ENCODE measurements around the gene NME5. TPM values are rescaled to one million over a fixed set of nuclear protein-coding genes. Genes with fewer than 3 reads are reported as not detected.
"Not testable (repeated sequence)": the region's sequence is repeated elsewhere in the genome, so short reads cannot be mapped to it uniquely, and the experiment has no call there.

The NME5 gene, protein sequence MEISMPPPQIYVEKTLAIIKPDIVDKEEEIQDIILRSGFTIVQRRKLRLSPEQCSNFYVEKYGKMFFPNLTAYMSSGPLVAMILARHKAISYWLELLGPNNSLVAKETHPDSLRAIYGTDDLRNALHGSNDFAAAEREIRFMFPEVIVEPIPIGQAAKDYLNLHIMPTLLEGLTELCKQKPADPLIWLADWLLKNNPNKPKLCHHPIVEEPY
- polyA plus RNA-seq (ENCODE audit: insufficient read length): 31.8 TPM
- long read RNA-seq, donor 1, partial matches to known transcripts: 0 of 2 reads
- long read RNA-seq, donor 1, other reads (novel, unspliced or antisense): 0 of 2 reads
- long read RNA-seq, donor 2, transcript NME5-201 (6 exons, 1,198 nt): major isoform, 13 of 13 reads
- long read RNA-seq, donor 2, partial matches to known transcripts: 0 of 13 reads
- long read RNA-seq, donor 2, other reads (novel, unspliced or antisense): 0 of 13 reads
- long read RNA-seq, donor 3, transcript NME5-201 (6 exons, 1,198 nt): major isoform, 6 of 7 reads
- long read RNA-seq, donor 3, partial matches to known transcripts: 0 of 7 reads
- long read RNA-seq, donor 3, other reads (novel, unspliced or antisense): 0 of 7 reads
- long read RNA-seq, donor 4, partial matches to known transcripts: 0 of 4 reads
- long read RNA-seq, donor 4, other reads (novel, unspliced or antisense): 0 of 4 reads
- long read RNA-seq, donor 5, transcript NME5-201 (6 exons, 1,198 nt): major isoform, 19 of 29 reads
- long read RNA-seq, donor 5, partial matches to known transcripts: 8 of 29 reads
- long read RNA-seq, donor 5, other reads (novel, unspliced or antisense): 0 of 29 reads
- long read RNA-seq, donor 6, transcript NME5-201 (6 exons, 1,198 nt): major isoform, 5 of 5 reads
- long read RNA-seq, donor 6, partial matches to known transcripts: 0 of 5 reads
- long read RNA-seq, donor 6, other reads (novel, unspliced or antisense): 0 of 5 reads
- long read RNA-seq, donor 7, transcript NME5-201 (6 exons, 1,198 nt): major isoform, 5 of 15 reads
- long read RNA-seq, donor 7, partial matches to known transcripts: 9 of 15 reads
- long read RNA-seq, donor 7, other reads (novel, unspliced or antisense): 0 of 15 reads
- long read RNA-seq, donor 8, transcript NME5-201 (6 exons, 1,198 nt): major isoform, 6 of 6 reads
- long read RNA-seq, donor 8, partial matches to known transcripts: 0 of 6 reads
- long read RNA-seq, donor 8, other reads (novel, unspliced or antisense): 0 of 6 reads

DNA sequence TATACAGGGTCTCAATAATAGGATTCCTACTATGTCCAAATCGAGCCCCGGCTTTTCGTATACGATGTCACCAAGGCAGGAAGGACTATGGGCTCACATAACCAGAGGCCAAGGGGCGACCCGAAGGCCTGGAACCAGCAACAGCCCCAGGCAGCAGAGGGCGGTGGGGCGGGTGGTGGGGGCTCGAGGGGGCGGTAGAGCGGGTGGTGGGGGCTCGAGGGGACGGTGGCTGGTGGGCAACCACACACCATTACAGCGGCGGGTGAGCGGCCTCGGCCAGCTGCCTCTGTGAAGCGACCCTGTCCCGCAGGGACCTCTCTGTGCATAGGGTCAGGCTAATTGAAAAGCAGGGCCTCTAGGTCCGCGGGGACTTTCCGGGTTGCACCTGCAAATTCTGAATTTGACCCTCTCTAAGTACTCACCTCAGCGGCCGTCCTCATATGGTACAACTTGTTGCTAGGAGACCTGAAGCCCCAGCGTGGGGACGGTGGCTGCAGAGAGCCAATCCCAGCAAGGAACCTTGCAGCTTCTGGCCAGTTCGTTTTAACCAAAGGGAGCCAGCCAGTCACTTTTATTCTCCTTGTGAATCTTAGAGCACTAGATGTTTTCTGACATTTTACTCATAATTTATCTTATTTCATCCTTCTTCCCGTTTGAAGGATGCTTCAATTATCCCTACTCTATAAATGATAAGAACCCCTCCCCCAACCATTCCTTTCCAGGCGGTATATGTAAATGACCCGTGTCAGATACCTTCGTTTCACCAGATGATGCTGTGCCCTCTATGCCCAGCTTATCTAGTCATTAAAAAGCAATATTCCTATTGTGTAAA, at the start of gene NME5:
Gene NME5, minus strand, starts transcription at position 480 of the 832 bp plus-strand sequence. CDS start 648 bp downstream, outside the sequence.
- DNase-seq: peak; percentile 78

DNA sequence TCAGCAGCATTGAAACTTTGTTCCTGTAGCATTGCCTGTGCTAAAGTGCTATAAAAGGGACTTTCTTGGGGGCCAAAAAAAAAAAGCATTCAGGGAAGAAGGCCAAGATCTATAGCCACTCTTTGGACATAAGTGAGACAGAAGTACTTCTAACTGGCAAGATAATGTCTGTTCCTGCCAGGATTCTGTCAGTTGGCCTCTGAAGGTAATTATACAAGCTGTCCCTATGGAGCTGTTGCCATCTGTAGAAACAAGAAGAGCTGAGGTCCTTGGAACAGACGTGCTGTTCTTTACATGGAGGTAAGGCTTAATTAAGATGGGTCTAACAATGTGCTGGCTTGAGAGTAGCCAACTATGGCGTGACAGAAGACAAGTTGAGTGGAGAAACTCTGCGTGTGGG, 49.4 kb upstream of the NME5 start:
- DNase-seq: no peak

DNA sequence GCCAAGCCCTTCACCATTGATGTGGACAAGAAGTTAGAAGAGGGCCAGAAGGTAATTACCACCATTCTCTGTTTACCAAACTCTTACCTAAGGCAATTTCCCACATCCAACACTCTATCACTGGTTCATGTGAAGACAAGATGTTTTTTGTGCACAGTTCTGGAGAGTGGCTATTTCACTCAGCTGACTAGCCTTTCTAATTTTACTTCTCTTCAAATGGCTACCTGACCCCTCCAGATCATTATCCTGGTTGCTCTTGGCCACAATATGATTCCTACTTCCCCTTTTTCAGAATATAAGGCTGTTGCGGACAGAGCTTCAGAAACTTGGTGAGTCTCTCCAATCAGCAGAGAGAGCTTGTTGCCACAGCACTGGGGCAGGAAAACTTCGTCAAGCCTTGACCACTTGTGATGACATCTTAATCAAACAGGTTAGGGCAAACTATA, 46.8 kb upstream of the NME5 start:
- DNase-seq: no peak

DNA sequence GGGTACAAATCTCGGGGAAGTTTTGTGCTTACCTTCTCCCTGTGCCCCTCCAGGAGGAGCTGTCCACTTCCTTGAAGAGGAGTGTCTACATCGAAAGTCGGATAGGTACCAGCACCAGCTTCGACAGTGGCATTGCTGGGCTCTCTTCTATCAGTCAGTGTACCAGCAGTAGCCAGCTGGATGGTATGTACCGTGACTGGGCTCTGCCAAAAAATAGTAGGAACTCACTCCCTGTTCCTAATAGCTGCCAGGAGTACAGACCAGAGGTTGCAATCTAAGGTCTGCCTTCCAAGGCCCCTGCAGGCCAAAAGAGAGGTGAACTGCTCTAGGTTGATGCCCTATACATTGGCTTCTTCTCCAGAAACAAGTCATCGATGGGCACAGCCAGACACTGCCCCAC, 43.6 kb upstream of the NME5 start:
- DNase-seq: no peak

DNA sequence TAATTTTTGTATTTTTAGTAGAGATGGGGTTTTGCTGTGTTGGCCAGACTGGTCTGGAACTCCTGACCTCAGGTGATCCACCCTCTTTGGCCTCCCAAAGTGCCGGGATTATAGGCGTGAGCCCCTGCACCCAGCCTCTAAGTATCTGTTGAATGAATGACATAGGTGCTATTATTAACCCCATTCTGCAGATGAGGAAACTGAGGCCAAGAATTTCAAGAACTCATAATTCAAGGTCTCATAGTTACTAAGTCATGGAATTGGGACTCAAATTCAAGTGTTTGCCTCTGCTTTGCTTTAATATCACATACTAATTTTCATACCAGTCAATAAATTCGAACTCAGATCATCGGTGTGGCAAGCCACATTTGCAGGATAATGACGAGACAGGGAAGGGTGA, 41.6 kb upstream of the NME5 start:
- DNase-seq: no peak

DNA sequence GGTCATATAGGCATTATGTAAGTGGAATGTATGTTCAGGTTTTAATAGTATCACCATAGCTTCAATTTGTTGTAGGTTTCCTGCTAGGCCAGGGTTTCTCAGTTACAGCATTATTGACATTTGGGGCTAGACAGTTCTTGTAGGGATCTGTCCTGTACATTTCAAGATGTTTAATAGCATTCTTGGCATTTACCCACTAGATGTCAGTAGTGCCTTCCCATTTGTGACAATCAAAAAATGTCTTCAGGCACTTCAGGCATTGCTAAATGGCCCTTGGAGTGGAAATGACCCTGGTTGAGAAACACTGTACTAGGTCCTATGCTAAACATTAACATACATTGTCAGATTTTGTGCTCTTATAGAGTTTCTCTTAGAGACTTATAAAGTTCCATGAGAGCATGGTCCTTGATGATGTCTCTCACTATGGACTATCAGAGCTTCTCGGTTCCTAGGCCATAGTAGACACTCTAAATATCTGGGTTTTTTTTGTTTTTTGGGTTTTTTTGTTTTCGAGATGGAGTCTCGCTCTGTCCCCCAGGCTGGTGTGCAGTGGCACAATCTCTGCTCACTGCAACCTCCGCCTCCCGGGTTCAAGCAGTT, 41.1 kb upstream of the NME5 start:
- peak; percentile 63 for DNase-seq

DNA sequence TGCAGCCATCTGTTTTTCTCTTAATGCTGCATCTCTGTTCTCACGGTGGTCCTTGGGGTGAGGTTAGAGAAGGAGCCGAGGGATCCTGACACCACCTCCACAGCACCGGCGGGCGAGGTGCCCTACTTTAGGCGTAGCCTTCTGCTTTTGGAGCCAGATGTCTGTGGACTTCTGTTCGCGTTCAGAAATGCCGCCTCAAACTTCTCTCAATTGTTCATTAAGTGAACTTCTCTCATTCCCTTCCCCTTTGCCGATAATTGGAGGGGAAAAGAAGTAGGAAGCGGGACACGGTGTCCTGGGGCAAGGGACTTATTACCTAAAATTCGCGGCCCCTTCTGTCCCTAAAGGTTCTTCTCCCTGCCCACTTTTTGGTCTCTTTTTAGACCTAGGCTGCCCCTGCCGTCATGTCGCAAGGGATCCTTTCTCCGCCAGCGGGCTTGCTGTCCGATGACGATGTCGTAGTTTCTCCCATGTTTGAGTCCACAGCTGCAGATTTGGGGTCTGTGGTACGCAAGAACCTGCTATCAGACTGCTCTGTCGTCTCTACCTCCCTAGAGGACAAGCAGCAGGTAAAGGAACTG, 40.1 kb upstream of the NME5 start:
- DNase-seq: no peak

DNA sequence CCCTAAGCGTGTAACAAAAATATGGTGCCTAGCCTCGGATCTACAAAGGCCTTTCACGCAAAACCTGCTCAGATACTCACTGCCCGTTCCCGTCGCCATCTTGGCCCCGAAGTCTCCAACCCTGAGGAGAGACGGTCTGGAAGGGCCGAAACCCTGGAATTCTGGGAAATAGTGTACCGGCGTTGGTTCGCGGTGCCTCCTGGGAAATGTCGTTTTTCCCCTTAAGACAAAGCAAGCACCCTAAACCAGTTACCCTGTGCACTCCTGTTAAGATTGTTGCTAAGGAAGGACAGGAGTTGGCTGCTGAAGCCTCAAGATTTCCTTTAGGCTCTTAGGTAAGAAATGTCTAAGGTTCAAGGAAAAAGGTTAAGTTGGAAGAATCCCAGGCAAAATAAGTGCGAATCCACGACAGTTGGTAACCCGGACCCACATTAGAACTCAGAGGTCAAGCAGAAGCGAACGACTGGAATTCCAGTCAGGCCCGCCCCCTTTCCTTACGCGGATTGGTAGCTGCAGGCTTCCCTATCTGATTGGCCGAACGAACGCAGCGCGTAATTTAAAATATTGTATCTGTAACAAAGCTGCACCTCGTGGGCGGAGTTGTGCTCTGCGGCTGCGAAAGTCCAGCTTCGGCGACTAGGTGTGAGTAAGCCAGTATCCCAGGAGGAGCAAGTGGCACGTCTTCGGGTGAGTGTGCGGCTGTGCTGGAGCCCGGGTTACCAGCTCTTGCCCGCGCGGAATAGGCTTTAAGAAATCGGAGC, 39.5 kb upstream of the NME5 start, which contains the start of the genes BRD8 and KIF20A:
Gene BRD8, minus strand, starts transcription at position 115 of the 761 bp plus-strand sequence. Its CDS starts 16 bp downstream, at position 99.
Gene KIF20A, plus strand, starts transcription at position 597 of the 761 bp plus-strand sequence. CDS start 569 bp downstream, outside the sequence.
- peak; percentile 96 for DNase-seq

DNA sequence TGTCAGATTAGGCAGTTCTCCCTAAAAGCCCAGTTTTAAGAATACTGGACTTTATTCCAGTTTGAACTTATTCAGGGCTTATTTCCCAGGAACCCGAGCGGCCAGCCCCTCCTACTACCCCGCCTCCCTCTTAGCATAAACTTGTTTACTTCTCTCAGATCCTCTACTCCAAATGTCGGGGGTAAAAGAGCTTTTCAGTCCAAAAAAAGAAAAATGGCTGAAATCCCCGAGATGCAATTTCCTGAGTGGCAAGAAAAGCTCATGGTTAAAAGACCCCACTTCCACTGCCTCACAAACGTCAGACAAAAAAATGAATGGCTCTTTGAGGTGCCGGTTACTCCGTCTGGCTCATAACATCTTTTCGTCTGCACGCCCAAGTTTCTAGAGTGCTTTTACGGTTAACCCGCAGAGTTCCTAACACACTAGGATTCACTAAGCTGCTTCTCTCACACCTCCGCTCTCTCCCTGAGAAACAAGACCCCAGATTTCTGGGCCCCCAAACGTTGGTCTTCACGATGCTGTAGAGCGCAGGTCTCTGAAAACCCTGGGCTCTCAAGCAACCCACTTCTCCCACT, 38.8 kb upstream of the NME5 start:
- peak; percentile 44 for DNase-seq

DNA sequence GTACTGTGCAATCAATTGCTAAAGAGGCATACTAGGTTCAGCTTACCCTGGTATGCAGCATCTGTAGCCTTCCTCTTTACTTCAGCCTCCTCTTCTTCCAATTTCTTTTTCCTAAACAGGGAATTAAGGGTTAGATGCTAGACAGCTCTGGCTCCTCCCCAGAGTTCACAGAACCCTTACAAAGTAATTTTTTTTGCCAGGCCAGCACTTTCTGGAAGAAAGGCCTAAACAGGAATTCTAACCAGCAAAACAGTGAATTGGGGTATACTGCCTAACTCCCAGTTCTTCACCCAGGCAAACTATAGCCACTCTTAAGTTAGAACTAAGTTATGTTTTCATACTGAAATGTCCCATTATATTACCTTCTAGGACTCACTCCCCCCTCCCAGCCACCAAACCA, 31.1 kb upstream of the NME5 start:
- no peak for DNase-seq

DNA sequence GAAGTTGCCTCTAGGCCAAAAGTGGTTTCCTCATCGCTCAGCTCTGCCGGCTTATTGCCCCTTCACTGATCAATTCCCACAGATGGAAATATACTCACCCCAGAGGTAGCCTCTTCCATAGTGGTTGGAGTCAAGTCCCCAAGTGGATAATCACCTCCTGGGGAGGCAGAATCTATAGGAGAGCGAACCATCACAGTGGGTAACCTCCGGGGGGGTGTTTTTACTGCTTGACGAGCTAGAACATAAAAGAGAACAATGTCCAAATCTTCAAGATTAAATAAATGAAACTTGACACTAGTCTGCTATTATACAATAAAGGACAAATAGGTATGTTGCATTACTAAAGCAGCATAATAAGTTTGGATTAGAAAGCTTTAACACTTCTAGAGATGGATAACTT, 29.9 kb upstream of the NME5 start:
- no peak for DNase-seq

DNA sequence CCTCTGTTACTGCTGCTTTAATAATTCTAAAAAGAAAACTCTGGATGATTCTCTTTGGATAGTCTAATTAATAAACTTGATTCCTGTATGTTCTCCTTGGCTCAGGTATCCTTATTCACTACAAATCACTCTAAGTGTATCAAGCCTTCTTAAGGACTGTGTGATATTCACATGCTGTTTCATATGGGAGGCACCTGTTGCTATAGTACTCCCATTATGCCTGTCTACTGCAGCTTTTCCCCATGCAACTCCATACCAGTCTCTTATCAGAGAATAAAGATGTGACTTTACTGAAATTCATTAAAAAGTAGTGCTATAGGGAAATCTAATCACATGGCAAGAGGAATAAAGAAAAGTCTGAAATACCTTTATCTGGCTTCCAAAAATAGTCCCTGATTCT, 24.5 kb upstream of the NME5 start:
- DNase-seq: no peak

DNA sequence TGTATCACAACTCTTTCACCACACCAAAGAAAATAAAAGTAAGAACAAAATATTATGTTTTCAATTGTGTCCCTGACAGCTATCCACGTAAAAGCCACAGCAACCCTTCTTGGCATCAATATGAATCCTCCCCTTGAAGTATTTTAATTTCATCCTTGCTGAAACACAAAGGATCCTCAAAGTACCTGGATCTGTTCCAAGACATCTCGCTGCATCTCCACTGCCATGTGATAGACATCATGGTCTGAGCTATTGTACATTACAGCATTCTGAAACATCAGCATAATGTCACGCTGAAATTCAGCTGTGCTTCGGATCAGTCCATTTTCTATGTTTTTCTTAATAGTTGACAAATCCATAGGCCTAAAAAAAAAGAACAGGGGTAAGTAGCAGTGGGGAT, 21.5 kb upstream of the NME5 start:
- DNase-seq: no peak

DNA sequence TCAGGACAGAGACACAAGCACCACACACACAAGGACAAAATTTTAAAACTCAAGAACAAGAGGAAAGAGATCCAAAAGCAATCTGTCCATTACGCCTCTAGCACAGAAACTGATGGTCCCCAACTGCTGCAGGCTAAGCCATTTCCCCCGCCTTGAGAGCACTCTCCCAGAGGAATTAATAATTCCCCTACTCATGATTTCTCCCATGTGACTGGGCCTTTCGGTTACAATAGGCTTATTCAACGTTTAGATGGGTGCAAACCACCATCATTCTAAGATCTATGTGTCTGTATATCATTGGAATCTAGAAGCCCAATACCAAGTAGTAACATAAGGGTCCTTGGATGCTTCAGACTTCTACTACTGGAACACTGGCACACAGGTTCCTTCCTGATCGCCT, 20.4 kb upstream of the NME5 start:
- no peak for DNase-seq

DNA sequence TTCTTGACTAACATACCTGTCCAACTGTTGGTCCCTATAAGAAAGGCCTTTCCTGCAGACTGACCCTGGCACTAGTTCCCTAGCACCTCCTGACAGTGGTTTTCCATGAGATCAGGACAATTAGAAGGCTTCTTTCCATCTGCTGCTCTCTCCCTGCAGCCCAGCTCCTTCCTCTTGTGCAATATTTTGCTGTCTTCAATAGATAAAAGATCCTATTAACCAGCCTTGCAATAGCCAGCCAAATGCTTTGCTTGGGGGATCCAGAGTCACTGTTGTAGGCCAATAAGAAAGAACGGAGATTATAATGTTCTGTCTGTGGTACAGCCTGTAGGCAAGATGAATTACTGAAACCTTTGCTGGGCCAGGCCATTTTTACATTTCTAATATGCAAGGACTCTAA, 18.4 kb upstream of the NME5 start:
- no peak for DNase-seq

DNA sequence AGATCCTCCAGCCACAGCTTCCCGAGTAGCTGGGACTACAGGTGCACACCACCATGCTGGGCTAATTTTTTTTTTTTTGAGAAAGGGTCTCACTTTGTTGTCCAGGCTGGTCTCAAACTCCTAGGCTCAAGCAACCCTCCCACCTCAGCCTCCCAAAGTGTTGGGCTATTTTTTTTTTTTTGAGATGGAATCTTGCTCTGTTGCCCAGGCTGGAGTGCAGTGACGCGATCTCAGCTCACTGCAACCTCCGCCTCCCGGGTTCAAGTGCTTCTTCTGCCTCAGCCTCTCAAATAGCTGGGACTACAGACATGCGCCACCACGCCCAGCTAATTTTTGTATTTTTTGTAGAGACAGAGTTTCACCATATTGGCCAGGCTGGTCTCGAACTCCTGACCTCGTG, 16.7 kb upstream of the NME5 start:
- not testable (repeated sequence) for DNase-seq

DNA sequence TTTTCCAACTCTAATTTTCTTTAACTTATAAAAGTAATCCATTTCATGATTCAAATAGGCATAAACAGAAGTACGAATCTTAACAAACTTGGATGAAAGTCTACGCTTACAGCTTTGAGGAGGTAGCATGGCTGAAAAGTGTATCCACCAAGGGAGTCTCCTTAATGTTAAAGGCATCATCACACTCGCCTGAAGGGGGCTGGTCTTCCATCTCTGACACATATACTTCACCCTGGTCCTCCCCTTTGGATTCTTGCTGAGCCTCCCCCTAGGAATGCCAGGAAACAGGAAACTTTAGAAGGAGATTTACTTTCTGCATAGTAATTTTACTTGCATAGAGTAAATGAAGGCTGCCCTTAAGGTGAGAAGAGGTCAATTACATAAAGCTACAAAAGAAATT, 10.3 kb upstream of the NME5 start:
- DNase-seq: no peak

DNA sequence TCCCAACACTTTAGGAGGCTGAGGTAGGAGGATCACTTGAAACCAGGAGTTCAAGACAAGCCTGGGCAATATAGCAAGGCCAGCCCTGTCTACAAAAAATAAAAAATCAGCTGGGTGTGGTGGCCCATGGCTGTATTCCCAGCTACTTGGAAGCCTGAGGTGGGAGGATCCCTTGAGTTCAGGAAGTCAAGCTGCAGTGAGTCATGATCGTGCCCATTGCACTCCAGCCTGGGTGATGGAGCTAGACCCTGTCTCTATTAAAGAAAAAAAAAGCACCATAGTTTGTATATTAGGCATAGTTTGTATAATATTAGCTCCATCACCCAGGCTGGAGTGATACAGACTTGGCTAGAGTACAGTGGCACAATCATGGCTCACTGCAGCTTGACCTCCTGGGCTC, 9.6 kb upstream of the NME5 start:
- no peak for DNase-seq

DNA sequence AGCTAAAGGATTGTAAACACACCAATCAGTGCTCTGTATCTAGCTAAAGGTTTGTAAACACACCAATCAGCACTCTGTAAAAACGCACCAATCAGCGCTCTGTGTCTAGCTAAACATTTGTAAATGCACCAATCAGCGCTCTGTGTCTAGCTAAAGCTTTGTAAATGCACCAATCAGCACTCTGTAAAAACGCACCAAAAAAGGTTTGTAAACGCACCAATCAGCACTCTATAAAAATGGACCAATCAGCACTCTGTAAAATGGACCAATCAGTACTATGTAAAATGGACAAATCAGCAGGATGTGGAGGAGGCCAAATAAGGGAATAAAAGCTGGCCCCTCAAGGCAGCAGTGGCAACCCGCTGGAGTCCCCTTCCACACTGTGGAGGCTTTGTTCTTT, 4.3 kb upstream of the NME5 start:
- DNase-seq: not testable (repeated sequence)
